ENCODE measurements around the gene ITGA1.
"Not testable (repeated sequence)": the region's sequence is repeated elsewhere in the genome, so short reads cannot be mapped to it uniquely, and the experiment has no call there.

Gene ITGA1

DNA sequence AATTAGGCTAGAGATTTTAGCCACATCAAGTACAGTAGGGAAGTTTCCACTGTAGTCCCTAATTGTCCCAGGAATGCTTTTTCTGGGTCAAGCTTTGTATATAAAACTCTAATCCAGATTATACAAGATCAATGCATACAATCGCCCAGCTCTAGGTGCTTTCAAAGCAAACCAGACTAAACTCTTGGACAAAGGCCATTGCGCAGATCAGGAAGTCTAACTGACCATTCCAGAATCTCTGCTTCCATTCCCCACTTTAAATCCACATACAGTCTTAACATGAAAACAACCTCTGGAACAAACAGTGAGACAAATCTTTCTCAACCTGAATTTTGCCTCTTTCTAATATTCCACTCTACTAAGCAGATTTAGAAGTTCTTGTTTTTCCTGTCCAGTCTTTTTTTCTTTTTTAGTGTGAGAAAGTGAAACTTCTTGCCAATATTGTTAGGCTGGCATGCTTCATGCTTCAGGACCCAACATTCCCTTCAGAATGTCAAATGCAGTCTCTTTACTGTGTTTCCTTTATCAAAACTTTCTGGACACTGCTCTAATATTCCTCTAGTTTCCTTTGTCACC lies 76.1 kb downstream of the ITGA1 start:
- DNase-seq (ENCODE audit: low read depth, low spot score): peak; percentile 45

DNA sequence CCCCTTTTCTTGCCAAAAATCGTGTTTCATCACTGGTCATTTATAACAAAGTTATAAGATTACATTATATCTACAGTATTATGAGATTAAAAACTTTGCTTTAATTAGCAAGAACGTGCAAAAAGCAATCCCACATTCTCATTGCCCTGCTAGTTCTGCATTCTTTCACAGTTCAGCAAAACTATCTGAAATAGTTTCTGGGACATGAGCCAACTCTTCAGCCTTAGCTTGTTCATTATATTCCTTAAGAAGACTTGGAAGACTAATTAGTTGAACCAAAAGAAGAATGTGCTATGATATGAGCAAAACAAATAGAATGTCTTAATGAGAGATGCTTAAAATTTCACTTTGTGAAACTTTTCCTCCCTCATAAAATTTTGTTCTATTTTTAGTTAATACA lies 76.7 kb downstream of the ITGA1 start:
- DNase-seq (ENCODE audit: low read depth, low spot score): peak; percentile 90

DNA sequence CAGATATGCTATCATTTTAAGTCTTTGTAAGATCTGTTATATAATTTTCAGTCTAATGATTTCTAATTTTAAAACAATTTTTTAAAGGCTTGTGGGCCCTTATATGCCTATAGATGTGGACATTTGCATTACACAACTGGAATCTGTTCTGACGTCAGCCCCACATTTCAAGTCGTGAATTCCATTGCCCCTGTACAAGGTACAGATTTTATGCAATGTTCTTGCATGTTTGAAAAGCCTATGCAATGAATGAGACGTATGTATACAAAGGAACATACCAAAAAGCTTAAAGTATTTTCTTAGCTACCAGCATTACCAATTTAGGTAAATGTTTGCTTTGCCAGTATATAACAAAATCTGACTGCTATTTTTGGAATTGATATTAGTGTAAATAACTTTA lies 77.2 kb downstream of the ITGA1 start:
- DNase-seq (ENCODE audit: low read depth, low spot score): no peak

DNA sequence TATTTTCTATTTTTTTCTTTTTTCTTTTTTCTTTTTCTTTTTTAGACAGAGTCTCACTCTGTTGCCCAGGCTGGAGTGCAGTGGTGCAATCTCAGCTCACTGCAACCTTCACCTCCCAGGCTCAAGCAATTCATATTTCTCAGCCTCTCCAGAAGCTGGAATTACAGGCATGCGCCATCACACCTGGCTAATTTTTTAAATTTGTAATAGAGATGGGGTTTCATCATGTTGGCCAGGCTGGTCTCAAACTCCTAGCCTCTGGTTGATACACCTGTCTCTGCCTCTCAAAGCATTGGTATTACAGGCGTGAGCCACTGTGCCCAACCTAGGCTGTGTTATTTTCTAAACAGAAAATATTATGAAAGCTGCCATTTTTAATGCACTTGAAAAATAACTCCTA lies 78.3 kb downstream of the ITGA1 start:
- DNase-seq (ENCODE audit: low read depth, low spot score): not testable (repeated sequence)

DNA sequence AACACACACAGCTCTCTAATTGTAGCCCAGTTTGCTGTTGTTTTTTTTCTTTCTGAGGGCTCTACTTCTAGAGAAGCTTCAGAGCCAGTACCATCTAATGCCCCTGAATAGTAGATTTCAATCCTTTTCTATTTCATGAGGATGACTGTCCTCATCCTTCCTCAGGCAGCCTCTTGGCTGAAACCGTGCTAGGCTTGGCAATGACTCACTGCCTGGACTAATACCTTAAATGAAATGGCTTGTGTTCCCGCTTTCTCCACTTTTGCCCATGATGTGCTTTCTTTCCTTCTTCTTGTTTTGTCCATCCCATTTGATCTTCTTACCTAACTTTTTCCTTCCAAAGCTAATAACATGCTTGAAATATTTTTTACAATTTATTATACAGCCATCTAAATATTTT lies 80.1 kb downstream of the ITGA1 start:
- peak; percentile 47 for DNase-seq (ENCODE audit: low read depth, low spot score)

DNA sequence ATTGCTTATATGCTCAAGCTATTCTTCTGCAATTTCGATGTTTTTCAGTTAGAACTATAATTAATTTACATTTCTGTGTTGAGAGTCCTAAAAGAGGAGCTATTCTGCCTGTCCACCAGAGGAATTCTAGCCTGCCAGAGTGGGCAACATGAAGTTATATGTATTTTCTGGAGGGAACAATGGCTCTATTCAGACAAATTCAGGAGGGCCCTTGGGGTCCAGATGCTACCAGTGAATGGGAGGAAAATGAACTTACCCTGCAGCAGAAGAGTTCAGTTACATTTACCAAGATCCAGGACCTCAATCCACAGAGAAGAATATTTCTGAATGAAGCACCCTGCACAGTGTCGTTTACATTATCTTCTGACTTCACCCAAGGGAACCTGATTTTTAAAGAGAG lies 80.7 kb downstream of the ITGA1 start:
- no peak for DNase-seq (ENCODE audit: low read depth, low spot score)

DNA sequence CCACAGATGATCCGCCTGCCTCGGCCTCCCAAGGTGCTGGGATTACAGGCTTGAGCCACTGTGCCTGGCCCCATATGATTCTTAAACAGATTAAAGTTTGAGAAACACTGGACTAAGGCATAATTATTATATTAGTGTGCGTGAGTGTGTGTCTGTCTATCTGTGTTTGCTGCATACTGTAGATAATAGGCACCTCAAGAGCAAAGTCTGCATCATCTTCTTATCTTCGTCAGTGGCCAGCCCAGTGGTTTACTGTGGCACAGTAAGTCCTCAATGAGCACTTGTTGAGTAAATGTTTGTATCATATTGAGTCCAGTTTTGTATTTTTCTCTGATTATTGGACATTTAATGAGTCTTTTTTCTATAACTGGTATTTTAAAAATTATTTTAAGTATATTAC lies 81.7 kb downstream of the ITGA1 start:
- DNase-seq (ENCODE audit: low read depth, low spot score): no peak

DNA sequence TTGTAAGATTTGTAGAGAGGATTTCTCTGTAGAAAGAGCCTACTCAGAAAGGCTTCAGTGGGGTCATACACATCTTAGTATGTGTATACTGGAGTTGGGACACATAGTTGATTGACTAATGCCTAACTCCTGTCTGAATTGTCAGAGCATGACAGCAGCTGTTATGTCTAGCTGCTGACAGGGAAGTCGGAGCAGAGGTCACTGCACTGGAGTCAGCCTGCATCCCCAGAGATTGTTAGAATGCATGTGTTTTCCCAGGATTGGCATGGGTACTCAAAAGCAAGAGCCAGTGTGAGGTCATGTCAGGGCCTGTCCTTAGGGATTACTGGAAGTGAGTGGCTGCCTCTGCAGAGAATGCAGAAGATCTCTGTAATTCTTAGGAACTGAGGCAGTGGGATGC lies 82.7 kb downstream of the ITGA1 start:
- no peak for DNase-seq (ENCODE audit: low read depth, low spot score)

DNA sequence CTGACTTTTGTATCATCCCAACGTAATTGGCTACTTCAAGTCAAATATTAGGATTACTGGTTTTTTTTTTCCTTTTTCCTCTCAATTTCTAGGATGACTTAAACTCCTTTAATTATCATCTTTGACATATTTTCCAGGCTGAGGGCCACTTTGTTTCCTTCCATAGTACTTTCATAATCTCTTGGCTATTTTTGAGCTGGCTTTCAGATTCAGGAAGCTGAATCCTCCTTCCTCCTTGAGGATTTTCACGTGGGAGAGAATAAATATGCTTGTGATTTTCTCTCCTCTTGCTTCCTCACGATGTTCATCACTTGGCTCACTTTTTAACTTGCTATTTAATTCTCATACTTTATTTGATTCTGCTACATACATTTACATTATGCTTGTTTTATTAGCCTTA lies 88.1 kb downstream of the ITGA1 start:
- no peak for DNase-seq (ENCODE audit: low read depth, low spot score)

DNA sequence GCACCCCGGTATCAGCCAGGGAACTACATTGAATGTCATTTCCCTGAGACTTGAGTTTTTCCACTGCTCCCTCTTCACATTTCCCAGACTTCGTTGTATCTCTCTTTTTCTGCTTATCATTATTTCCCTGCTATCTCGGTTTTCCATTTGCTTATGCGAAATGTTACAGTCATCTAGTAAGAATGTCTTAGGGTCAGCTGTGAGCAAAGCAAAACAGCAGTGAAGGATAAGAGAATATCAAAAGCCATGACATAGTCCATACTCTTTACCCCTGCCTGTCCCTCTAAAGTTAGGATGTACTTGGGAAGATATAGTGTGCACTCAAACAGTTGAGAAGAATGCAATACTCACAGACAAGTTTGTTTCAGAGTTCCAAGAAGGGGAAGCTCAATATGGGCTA lies 88.7 kb downstream of the ITGA1 start:
- DNase-seq (ENCODE audit: low read depth, low spot score): peak; percentile 53

DNA sequence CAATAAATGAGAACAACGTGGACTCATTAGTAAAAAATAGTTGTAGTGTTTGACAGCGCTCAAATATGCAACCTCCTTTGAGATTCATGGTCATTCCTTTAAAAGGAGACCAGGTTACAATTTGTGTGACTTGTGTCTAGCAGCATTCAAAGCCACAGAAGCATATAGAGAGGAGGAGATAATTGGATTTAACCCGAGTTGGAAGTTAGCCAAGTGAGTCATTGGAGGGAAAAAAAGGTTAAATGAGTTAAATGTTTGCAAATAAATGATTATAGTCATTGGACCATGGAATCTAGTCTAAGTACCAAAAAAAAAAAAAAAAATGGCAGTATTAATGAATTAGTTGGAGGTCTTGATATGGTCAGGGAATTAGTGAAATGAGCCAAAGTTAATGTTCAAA lies 90.9 kb downstream of the ITGA1 start:
- DNase-seq (ENCODE audit: low read depth, low spot score): peak; percentile 63

DNA sequence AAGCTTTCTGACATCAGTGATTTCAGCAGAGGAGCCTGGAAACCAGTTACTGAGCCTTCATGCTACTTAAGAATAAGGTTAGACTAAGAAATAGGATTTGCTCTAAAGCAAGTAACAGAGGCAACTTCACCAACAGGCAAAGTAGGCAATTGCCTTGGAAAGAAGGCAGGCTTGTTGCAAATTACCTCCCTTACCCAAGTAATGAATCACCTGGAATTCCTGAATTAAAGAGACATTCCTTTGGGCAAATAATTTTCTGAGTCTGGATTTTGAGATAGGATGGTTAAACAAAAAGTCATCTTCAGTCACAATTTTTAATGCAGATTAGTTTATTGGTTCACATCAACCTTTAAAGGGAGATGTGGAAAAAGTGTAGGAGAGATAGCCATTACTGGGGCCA lies 92.8 kb downstream of the ITGA1 start:
- no peak for DNase-seq (ENCODE audit: low read depth, low spot score)

DNA sequence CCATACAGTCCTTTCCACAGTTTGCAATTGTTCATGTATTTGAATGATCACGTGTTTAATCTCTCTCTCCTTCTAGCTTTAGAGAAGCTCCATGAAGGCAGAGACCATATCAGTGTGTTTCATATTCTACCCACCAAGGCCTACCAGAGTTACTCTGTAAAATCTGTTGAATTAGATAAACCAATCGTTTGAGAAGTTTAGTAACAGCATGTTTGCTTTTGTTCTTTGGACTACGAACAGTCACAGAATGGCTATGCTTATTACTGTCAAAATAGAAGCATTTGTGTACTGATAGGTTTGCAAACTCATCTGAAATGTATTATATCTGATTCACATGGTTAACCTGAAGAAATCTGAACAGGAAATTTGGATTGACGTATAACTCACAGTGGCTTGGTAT lies 93.8 kb downstream of the ITGA1 start:
- DNase-seq (ENCODE audit: low read depth, low spot score): no peak

DNA sequence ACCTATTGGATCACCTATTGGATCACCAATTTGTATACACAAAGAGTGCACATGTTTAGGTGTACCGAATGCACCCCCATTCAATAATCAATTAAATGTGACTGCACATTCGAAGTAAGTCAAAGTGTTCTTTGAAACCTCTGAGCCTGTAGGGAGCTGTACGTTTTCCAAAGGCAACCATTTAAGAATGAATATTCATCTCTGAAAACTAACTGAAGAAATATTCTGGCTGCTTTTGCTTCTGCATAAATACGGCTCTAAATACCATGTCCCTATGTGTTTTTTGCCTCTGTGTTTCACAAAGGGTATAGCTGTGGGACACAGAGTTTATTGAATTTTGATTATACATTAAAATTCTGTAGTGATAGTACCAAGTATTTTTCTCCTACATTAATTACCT lies 95.4 kb downstream of the ITGA1 start:
- no peak for DNase-seq (ENCODE audit: low read depth, low spot score)

DNA sequence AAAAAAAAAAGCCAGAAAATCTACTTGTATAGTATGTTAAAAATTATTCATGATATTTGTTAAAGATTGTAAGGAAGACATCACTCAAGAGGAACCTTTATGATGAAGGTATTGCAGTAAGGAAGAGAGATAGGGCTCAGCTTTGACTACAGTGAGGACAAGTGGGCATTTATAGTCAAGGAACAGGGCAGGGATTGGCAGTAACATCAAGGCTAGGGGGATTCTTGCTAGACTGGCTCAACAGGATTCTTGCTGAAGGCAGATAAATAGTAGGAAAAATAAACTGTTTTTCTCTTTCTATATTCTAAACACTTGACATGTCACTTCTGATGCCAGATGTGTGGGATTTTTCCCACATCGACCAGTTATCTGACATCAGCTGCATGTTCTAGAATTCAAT lies 96.7 kb downstream of the ITGA1 start:
- no peak for DNase-seq (ENCODE audit: low read depth, low spot score)

DNA sequence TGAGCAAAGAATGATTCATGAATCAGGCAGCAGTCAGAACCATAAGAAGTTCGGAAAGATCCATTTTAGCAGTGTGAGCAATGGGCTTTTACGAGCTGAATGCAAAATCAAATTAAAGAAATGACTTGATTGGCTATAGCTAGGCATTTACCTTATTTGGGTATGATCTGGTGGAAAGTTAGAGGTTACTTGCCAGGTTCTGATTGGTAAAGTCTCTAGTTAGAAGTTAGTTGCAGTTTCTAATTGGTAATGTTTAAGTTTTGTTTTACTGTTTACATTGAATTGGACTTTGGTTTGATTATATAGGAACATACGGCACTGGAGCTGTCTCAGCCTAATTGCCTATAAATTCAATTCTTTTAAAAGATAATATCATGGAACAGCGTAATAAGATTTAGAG lies 97.9 kb downstream of the ITGA1 start:
- no peak for DNase-seq (ENCODE audit: low read depth, low spot score)

DNA sequence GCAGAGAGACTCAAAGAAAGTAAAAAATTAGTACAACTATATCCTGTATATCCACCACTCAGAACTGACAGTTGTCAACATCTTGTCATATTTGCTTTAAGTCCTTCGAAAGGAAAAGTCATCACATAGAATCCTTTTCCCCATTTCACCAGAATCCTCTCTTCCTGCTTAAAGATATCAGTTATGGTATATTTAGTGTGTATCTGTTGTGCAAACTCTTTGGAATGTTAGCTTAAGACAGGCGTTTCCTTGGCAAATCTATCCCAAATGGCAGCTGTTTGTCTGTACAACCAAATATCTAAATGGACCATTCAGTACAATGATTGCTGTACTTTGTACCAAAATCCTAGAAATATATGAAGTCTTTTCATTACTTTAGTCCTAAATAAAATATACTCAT lies 98.5 kb downstream of the ITGA1 start:
- no peak for DNase-seq (ENCODE audit: low read depth, low spot score)

DNA sequence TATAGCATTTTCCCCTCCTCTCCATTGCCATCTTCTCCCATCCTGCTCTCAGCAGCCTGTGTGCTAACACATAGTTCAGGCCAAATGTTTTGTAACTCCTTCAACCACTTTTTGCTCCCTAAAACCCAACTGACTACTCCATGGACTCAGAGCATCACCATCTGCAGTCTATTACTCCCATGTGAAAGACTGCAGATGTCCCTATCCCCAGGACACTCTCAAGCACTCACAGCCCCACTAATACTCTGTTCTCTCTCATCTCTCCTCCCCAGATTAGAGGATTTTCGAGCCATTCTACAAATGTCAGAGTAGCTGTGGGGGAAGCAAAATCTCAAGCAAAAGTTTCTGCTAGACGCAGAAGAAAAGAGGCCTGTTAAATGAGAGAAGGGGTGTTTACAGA lies 99.3 kb downstream of the ITGA1 start:
- no peak for DNase-seq (ENCODE audit: low read depth, low spot score)

DNA sequence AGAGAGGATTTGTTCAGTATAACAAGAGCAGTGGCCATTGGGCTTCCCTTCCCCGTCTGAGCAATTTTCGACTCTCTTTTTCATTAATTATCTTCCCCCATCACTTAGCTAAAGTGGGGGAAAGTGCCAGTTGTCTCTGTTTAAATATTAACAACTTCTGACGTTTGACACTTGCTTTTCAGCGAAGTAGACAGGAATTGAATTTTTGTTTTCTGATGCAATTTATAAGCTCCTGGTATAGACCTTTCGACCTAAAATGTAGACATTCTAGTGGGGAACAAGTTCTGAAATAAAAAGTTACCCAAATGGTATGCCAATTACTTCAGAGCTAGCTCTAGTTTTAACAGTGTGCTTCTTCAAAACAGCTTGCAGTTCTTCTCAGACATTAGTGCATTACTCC lies 100.6 kb downstream of the ITGA1 start:
- no peak for DNase-seq (ENCODE audit: low read depth, low spot score)

DNA sequence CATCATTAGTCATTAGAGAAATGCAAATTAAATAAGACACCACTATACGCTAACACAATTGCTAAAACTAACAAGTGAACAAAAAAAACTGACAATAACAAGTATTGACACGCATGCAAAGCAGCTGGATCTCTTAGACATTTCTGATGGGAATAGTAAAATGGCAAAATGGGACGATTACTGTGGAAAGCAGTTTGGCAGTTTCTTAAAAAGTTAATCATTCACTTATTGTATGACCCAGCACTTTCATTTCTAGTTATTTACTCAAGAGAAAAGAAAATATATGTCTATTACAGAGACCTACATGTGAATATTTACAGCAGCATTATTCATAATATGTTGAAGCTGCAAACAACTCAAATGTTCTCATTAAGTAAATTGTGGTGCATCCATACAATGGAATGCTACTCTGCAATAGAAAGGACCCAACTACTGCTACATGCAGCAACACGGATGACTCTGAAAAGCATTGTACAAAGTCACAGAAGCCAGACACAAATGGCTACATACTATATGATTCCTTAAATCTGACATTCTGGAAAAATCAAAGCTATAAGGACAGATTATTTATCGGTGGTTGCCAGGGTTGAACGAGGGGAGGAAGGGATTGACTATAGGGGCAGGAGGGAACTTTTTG lies 104.6 kb downstream of the ITGA1 start:
- DNase-seq (ENCODE audit: low read depth, low spot score): no peak

DNA sequence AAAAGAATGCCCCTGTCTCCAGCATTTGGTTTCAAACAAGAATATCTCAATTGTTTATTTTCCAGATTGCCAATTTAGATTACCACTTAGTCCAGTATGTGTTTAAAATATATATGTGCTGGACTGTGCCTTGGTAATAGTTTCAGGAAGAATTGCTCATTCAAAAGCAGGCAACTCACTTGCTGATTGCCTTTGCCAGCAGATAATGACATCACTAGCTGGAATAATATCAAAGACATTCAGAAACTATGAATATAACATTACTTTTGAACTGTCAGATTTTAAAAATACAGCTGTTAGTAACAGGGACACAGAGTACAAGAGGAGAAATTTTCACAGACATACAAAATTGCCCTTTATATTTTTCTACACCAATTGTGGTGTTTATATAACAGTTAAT lies 105.4 kb downstream of the ITGA1 start:
- peak; percentile 45 for DNase-seq (ENCODE audit: low read depth, low spot score)

DNA sequence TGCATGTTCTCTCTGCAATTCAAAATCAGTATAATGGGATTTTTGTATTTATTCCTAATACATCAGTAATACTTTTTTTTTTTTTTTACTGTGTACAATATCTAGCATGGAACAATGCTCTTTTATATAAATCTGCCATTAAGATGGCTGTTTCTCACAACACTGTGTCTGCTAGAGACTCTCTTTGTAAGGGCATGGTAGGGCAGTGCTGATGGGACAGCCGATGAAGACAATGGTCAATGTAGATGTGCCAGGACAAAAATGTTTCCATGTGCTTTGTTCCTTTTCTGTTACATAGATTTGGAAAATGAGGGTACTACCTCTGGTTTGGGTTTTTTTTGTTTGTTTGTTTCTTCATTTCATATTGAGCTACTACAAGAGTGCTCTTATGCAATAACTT lies 106.1 kb downstream of the ITGA1 start:
- no peak for DNase-seq (ENCODE audit: low read depth, low spot score)

DNA sequence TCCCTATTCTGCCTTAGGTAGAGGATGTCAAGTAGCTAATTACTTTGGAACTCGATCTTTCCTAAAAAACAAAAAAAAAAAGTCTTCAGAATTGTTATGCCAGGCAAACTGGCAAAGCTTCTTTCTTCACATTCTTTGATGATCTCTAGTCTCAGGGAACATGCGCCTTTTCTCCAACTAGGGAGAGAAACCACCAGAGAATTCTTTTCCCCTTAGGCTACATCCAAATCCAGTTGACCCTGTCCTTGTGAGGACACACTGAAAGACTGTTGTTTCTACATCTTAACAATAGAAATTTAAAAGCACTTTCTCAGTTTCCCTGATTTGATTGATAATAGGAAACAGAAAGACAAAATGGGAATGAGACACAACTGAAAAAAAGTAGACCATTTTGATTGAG lies 106.7 kb downstream of the ITGA1 start:
- no peak for DNase-seq (ENCODE audit: low read depth, low spot score)

DNA sequence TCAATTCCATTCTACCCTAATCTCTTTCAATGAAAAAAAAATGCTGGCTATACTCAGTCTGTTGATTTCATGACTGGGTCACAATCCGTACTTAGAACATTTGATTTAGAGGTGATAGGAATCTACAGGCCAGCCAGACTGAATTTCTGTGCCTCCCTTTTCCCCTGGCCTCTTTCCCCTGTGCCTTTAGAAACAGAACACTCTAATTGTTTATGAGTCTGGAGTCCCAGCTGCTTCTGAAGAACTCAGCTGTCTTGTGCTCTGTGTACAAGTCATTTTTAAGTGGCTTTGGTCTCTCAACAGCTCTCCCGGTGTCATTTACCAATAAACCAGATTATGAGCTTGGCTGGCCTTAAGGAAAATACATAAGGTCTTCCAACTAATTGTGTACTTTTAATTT lies 107.4 kb downstream of the ITGA1 start:
- DNase-seq (ENCODE audit: low read depth, low spot score): no peak
